Rectal smooth muscle tissue (tissue), 1 donor: ENCODE measurements around the gene PAQR4.
A peak's percentile ranks its signal among the peaks of the same experiment; 100 is the strongest.

Source experiments
- H3K27ac ChIP-seq: one replicate; pipeline ENCODE4 v1.7.0; 2013; ENCODE audit warnings: low read depth, low read length, inconsistent platforms
- H3K27me3 ChIP-seq: one replicate; pipeline ENCODE4 v1.7.0; 2013; ENCODE audit warnings: low read length; ENCODE audit not compliant: control insufficient read depth, insufficient read depth
- H3K36me3 ChIP-seq: one replicate; pipeline ENCODE4 v1.7.0; 2013; ENCODE audit warnings: low read length; ENCODE audit not compliant: control insufficient read depth, insufficient read depth
- H3K4me1 ChIP-seq: one replicate; pipeline ENCODE4 v1.7.0; 2013; ENCODE audit warnings: low read length; ENCODE audit not compliant: control insufficient read depth, insufficient read depth
- H3K4me3 ChIP-seq: one replicate; pipeline ENCODE4 v1.7.0; 2013; ENCODE audit warnings: low read length
- H3K9ac ChIP-seq: one replicate; pipeline ENCODE4 v1.7.0; 2013; ENCODE audit warnings: low read length

The PAQR4 gene

DNA sequence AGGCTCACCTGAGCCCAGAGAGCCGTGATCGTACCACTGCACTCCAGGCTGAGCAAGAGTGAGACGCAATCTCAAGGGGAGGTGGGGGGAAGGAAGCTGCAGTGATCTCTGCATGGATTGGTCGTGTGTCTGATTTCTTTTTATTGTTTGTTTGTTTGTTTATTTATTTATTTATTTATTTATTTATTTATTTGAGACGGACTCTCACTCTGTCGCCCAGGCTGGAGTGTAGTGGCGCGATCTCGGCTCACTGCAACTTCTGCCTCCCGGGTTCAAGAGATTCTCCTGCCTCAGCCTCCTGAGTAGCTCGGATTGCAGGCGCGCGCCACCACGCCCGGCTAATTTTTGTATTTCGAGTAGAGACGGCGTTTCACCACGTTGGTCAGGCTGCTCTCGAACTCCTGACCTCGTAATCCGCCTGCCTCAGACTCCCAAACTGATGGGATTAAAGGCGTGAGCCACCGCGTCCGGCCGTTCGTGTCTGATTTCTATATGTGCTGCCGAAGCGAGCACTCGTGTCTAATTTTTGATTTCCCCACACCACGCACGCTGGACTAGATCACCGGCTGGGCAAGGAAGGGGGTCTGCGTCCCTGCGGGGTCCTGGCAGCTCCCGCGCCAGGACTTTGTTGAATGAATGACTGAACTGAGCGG lies 50.6 kb downstream of the PAQR4 start:
- H3K27me3 ChIP-seq = peaks cover 5% of the 10 kb centered on the region
- H3K4me1 ChIP-seq = peaks cover 14% of the 10 kb centered on the region
- H3K9ac ChIP-seq = no peak overlapping the region
- no peaks in the 10 kb centered on the region for H3K36me3 ChIP-seq
- H3K4me3 ChIP-seq = peak overlapping the region; percentile 61
- H3K27ac ChIP-seq = no peak overlapping the region

- Histone ChIP-seq H3K36me3 (no peaks in the 10 kb centered on the region), H3K9ac (peak within 1 kb of the TSS; percentile 1), H3K4me3 (peak within 1 kb of the TSS; percentile 71), H3K27ac (peak within 1 kb of the TSS; percentile 93), H3K4me1 (peaks cover 14% of the 10 kb centered on the region), H3K27me3 (peaks cover 5% of the 10 kb centered on the region)
Measured at GRCh38 chr16:3020247-3020603, 51.1 kb downstream of the PAQR4 start, which contains the start of gene TNFRSF12A. Gene TNFRSF12A (plus strand): TSS chr16:3020368. CDS start chr16:3020398, 30 bp downstream.

DNA sequence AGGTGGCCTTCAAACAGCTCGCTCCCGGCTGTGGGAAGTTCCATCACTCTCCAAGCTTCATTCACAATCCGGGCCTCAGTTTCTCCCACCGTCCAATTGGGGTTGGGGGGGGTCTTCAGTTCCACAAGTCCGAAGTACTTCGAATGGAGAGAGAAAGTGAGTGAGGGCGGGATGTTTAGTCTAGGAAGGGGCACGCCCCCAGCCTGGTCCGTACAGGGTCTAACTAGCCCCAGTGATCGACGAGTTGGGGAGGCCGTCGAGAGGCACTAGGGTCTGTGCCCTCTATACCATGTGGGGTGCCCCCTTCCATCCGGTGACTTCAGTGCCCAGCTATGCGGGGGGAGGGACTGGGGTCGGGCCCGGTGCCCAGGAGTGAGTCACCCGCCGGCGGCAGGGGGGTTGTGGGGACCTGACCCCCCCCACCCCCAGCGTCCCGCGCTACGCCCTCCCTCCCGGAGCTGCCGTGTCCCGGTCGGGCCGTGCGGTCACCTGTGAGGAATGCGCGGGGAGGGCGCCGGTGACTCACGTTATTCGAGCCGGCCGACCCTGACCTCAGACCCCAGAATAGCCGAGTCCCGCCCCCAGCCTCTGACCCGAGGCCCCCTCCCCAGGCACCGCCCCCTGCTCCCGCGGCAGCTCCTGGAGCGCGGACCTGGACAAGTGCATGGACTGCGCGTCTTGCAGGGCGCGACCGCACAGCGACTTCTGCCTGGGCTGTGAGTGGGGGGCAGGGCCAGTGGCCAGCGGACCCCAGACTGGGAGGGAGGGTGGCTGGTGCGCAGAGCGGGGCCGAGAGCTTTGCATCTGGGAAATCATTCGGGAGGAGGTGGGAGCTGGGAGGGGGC lies 51.7 kb downstream of the PAQR4 start:
- Histone ChIP-seq H3K9ac (peak overlapping the region; percentile 1), H3K36me3 (no peaks in the 10 kb centered on the region), H3K4me3 (peak overlapping the region; percentile 71), H3K27ac (peak overlapping the region; percentile 93), H3K4me1 (peaks cover 14% of the 10 kb centered on the region), H3K27me3 (peaks cover 5% of the 10 kb centered on the region)

GRCh38 chr16:3021449-3022207 lies 52.5 kb downstream of the PAQR4 start:
- Histone ChIP-seq H3K4me3 (peak overlapping the region; percentile 71), H3K9ac (peak overlapping the region; percentile 7), H3K4me1 (peaks cover 14% of the 10 kb centered on the region), H3K27me3 (no peaks in the 10 kb centered on the region), H3K27ac (peak overlapping the region; percentile 93), H3K36me3 (no peaks in the 10 kb centered on the region)

- no peaks in the 10 kb centered on the region for H3K27me3 ChIP-seq
- H3K36me3 ChIP-seq = no peaks in the 10 kb centered on the region
- H3K4me3 ChIP-seq = peak overlapping the region; percentile 76
- H3K4me1 ChIP-seq = peaks cover 14% of the 10 kb centered on the region
- H3K27ac ChIP-seq = peak overlapping the region; percentile 94
- H3K9ac ChIP-seq = no peak overlapping the region
Measured at GRCh38 chr16:3022208-3022683, 53.1 kb downstream of the PAQR4 start.

DNA sequence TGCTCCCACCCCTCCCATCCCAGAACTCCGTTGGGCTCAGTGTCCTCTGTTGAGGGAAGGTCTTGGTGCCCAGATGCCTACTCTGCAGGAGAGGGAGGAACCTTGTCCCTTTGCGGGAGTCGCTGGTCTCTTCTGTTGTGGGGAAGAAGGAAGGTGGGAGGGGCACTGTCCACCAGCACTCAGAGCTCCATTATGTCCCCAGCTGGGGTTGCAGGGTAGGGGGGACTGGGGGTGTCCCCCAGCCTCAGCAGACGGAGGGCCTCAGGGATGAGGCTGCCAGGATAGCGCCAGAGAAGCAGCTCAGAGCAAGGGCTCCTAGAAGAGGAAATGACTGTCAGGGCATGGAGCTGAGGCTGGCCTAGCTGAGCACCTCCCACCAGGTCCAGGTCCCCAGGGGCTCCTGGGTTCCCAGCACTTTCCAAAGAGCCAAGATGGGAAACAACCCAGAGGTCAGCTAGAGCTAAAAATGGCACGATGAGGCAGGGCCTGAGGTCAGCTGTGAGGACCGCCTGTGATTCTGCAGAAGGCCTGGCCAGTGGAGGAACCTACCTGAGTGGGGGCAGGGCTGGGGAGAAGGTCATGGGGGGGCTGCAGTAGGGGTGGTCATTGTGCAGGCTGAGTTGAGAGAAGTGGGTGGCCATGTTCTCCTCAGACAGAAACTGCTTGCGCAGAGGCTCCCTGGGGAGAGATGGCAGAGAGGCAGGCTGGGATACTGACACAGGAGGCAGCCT lies 53.7 kb downstream of the PAQR4 start:
- Histone ChIP-seq H3K27ac (peak overlapping the region; percentile 94), H3K4me1 (peaks cover 14% of the 10 kb centered on the region), H3K4me3 (peak overlapping the region; percentile 76), H3K9ac (peak overlapping the region; percentile 1), H3K36me3 (no peaks in the 10 kb centered on the region), H3K27me3 (no peaks in the 10 kb centered on the region)
